Large intestine (tissue), 3 donors: ENCODE data around the gene JAKMIP1. TPM values are rescaled to one million over a fixed set of nuclear protein-coding genes. Genes with fewer than 3 reads are reported as not detected.

Source experiments
- DNase-seq, 2 donors: peaks; one replicate each; pipeline versions ENCODE4 v3.0.0 to v3.0.0-alpha.2; 2013
- H3K27ac ChIP-seq: one replicate; pipeline ENCODE4 v1.5.1; 2013; ENCODE audit warnings: low read length
- H3K27me3 ChIP-seq: 2 replicates; pipeline ENCODE4 v1.6.1; 2013; ENCODE audit warnings: low read length; ENCODE audit not compliant: control insufficient read depth, insufficient read depth
- H3K36me3 ChIP-seq: 2 replicates; pipeline ENCODE4 v1.6.1; 2013; ENCODE audit warnings: low read length; ENCODE audit not compliant: control insufficient read depth, insufficient read depth
- H3K4me1 ChIP-seq: one replicate; pipeline ENCODE4 v1.6.1; 2013; ENCODE audit warnings: low read length; ENCODE audit not compliant: control insufficient read depth, insufficient read depth
- H3K4me3 ChIP-seq: one replicate; pipeline ENCODE4 v1.5.1; 2013; ENCODE audit warnings: low read length
- H3K9me3 ChIP-seq: one replicate; pipeline ENCODE4 v1.6.1; 2013; ENCODE audit warnings: mild to moderate bottlenecking, low read depth, low read length, moderate library complexity; ENCODE audit not compliant: control insufficient read depth
- WGBS: methylation state at CpG from one replicate; pipeline ENCODE4 v1.1.5; 2013; ENCODE audit warnings: low lambda C conversion rate; ENCODE audit not compliant: insufficient coverage; 5-methylcytosine and 5-hydroxymethylcytosine counted together
- polyA plus RNA-seq: library from polyadenylated mRNA; unstranded; fragments of 120-200 nt; gene quantifications from one replicate; pipeline ENCODE4 v1.2.1, GENCODE V29; 2013

Gene JAKMIP1
- polyA plus RNA-seq, 1 donor, result 2.1 TPM

DNA sequence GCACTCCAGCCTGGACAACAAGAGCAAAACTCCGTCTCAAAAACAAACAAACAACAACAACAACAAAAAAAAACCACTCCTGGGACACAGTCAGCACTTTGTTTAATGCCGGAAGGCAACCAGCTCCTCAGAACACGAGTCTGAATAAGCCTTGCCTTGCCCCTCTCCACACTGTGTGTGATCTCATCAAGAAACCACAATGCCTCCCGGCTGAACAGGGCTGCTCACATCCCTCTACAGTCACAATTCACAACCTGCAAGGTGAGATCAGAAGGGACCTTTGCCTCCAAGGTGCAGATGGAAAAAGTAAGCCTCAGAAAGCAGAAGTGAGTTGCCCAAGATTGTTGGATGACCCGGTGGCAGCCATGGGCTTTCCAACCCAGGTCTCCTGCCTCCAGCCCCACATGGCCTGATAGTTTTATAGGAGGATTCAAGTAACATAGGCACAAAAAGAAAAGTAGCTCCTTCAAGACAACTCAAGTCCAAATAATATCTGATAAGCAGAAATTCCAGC is 80.8 kb downstream of the JAKMIP1 start:
- H3K27ac ChIP-seq, result no peak overlapping the region
- no peaks in the 10 kb centered on the region for H3K4me1 ChIP-seq
- H3K27me3 ChIP-seq, result peaks cover 13% of the 10 kb centered on the region
- H3K9me3 ChIP-seq, result no peaks in the 10 kb centered on the region
- no peak for DNase-seq
- WGBS, result no CpG with 5 or more reads among the region's 5 CpGs
- no peaks in the 10 kb centered on the region for H3K36me3 ChIP-seq
- H3K4me3 ChIP-seq, result no peak overlapping the region

DNA sequence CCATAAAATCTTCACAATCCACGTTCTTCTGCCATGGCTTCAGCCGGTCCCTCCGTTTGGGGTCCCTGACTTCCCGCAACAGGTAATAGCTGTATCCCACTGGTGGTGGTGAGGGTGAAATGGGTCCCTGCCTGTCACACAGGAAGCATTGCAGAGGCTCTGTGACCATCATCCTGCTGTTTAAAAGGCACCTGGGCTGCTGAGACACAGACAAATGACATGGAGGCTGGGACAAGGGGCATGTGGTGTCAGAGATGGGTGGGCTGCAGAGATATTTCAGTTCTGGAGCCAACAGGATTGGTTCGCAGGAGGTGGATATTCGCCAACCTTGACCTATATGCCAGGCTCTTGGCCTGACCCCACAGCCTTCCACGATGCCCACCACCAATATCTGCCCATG is 82.1 kb downstream of the JAKMIP1 start:
- H3K36me3 ChIP-seq, result no peaks in the 10 kb centered on the region
- WGBS, result no CpG with 5 or more reads among the region's 7 CpGs
- H3K27ac ChIP-seq, result no peak overlapping the region
- no peak overlapping the region for H3K4me3 ChIP-seq
- DNase-seq, result no peak
- no peaks in the 10 kb centered on the region for H3K9me3 ChIP-seq
- H3K27me3 ChIP-seq, result peaks cover 13% of the 10 kb centered on the region
- no peaks in the 10 kb centered on the region for H3K4me1 ChIP-seq

GRCh38 chr4:6116696-6117285 is 83.6 kb downstream of the JAKMIP1 start:
- Histone ChIP-seq H3K27ac (no peak overlapping the region), H3K36me3 (no peaks in the 10 kb centered on the region), H3K27me3 (peaks cover 13% of the 10 kb centered on the region), H3K9me3 (no peaks in the 10 kb centered on the region), H3K4me1 (no peaks in the 10 kb centered on the region), H3K4me3 (no peak overlapping the region)
- 40% methylated on average over 2 of the region's 15 CpGs for WGBS
- DNase-seq, result no peak

DNA sequence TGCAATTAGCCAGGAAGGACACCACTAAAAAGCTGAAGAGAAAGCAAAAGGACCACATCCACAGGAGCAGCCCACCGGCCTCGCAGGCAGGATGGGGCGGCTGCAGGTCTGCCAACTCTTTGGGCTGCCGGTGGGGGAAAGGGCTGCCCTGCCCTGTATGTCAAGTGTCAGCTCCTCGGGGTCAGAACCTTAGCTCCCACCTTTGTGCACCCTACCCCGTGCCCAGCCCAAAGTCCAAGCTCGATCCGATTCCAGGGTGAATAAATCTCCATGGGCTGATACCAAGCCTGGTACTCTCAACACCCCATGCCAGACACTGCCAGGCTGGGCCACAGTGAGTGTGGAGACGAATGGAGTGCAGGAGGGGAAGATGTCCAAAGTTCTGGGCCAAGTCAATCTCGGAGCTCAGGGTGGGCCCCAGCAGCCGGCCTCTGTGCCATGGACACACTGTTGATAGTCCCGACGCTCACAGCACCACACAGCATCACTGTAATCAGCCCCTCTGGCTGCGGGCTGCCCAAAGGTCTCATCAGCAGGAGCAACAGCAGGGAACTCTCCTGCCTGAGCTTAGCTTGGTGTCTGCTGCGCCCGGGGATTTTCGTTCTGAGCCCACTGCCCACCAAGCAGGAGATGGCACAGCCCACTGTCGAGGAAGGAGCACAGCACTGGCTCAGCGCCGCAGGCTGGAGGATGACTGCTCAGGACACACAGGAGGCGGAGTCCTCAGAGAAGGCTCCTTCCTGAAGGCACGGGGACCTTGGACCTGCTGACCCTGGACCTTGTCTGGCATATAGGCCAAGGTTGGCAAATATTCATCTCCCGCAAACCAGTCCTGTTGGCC is 84.4 kb downstream of the JAKMIP1 start:
- no peak overlapping the region for H3K27ac ChIP-seq
- no peaks in the 10 kb centered on the region for H3K4me1 ChIP-seq
- H3K9me3 ChIP-seq, result no peaks in the 10 kb centered on the region
- no peak for DNase-seq
- H3K27me3 ChIP-seq, result peaks cover 13% of the 10 kb centered on the region
- H3K4me3 ChIP-seq, result no peak overlapping the region
- 100% methylated on average over 2 of the region's 23 CpGs for WGBS
- no peaks in the 10 kb centered on the region for H3K36me3 ChIP-seq

GRCh38 chr4:6115342-6115741 is 85.0 kb downstream of the JAKMIP1 start:
- Histone ChIP-seq H3K9me3 (no peaks in the 10 kb centered on the region), H3K27me3 (peaks cover 13% of the 10 kb centered on the region), H3K36me3 (no peaks in the 10 kb centered on the region), H3K4me3 (no peak overlapping the region), H3K27ac (no peak overlapping the region), H3K4me1 (no peaks in the 10 kb centered on the region)
- 67% methylated on average over 1 of the region's 5 CpGs for WGBS
- DNase-seq, result no peak

- H3K36me3 ChIP-seq, result no peaks in the 10 kb centered on the region
- no peaks in the 10 kb centered on the region for H3K4me1 ChIP-seq
- H3K27ac ChIP-seq, result no peak overlapping the region
- DNase-seq, result no peak
- H3K4me3 ChIP-seq, result no peak overlapping the region
- 80% methylated on average over 1 of the region's 7 CpGs for WGBS
- H3K27me3 ChIP-seq, result peaks cover 13% of the 10 kb centered on the region
- H3K9me3 ChIP-seq, result no peaks in the 10 kb centered on the region
Observed at GRCh38 chr4:6114601-6115000, 85.7 kb downstream of the JAKMIP1 start.

DNA sequence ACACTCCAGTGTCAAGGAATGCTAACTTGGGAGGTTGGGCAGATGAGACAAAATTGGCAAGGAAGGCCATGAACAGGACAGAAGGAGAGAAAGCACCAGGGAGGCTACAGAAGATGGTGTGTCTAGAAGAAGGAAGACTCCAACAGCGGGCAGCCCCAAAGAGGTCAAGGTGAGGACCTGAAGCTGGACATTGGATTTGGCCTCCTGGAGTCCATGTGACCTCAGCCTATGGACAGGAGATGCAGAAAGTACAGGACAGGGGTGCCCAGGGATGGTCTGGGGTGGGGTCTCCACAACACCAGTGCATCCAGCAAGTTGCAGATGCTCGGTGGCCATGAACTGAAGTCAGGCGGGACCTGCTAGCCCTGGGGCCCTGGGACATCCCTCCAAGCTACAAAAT is 86.2 kb downstream of the JAKMIP1 start:
- Histone ChIP-seq H3K36me3 (no peaks in the 10 kb centered on the region), H3K27ac (no peak overlapping the region), H3K27me3 (peaks cover 13% of the 10 kb centered on the region), H3K4me1 (no peaks in the 10 kb centered on the region), H3K9me3 (no peaks in the 10 kb centered on the region), H3K4me3 (no peak overlapping the region)
- DNase-seq, result no peak
- WGBS, result no CpG with 5 or more reads among the region's 3 CpGs

DNA sequence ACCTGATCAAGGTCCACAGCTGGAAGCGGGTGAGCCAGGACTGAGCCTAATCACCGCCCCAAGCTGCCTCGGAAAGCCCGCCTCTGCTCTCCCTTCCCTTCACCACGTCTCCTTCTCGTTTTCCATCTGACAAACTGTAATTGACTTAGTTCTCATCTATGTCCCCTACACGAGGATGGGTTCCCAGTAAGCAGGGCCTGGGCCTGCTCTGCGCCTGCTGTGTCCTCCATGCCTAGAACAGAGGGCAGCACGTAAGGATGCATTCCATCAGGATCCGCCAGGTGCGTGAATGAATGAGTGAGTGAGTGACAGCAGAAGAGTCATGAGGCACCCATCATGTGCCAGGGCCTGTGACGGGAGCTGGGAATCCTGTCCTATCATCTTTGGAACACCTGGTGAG is 86.7 kb downstream of the JAKMIP1 start:
- H3K4me3 ChIP-seq, result no peak overlapping the region
- no peaks in the 10 kb centered on the region for H3K9me3 ChIP-seq
- 100% methylated on average over 1 of the region's 12 CpGs for WGBS
- H3K4me1 ChIP-seq, result no peaks in the 10 kb centered on the region
- H3K36me3 ChIP-seq, result no peaks in the 10 kb centered on the region
- peaks cover 12% of the 10 kb centered on the region for H3K27me3 ChIP-seq
- no peak for DNase-seq
- H3K27ac ChIP-seq, result no peak overlapping the region

DNA sequence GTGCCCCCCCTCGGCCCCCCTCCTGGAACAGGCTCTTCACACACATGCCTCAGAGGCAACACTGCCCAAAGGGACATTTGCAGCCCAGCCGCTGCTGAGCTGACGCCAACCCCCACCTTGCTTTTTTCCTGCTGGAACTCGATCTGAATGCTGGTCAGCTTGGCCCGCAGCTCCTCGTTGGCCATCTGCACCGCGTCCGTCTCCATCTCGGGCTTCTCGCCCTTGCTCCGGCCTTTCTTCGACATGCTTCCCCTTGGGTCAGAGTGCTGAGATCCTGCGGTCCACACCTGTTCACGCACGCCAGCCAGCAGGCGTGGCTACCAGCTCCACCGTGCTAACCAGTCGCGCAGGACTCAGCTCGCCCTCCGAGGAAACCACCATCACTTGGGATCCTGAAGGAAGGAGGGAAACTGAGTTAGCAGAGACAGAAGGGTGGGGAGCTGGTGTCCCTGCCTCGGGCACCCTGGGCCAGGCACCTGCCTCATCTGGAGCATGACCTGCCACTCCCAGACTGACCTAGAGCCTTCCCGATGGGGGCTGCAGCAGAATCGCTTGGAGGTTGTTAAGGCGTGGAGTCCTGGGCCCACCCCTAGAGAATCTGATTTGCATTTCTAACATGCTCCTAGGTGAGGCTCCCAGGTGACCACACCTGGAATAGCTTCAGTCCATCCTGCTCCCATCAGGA is 87.6 kb downstream of the JAKMIP1 start:
- DNase-seq, result no peak
- 84% methylated on average over 5 of the region's 26 CpGs for WGBS
- no peaks in the 10 kb centered on the region for H3K36me3 ChIP-seq
- H3K27me3 ChIP-seq, result peaks cover 6% of the 10 kb centered on the region
- H3K9me3 ChIP-seq, result no peaks in the 10 kb centered on the region
- no peaks in the 10 kb centered on the region for H3K4me1 ChIP-seq
- no peak overlapping the region for H3K4me3 ChIP-seq
- no peak overlapping the region for H3K27ac ChIP-seq

DNA sequence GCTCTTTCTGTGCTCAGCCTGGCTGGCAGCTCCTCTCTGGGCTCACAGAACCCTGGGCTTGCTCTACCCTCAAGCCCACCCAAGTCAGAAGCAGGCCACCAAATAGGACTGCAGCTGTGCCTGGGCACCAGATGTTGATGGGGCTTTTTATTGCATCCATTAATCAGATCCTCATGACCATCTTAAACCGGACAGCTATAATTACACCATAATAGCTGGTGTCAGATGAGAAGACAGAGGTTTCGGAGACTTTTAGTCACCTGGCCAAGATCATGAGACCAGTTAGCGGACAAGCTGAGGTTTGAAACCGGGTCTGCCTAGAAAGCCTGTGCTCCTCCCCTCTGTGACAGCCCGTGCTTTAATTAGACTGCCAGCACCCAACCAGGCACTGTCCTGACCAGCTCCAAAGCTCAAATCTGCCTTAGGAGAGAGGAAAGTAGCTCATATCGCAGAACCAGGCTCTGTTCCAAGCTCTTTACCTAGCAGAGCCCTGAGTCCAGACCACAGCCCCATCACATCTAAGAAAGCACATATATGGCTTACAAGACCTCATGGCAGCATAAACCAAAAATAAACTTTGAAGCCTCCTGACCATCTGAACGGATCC is 88.9 kb downstream of the JAKMIP1 start:
- DNase-seq, result no peak
- H3K27me3 ChIP-seq, result peaks cover 4% of the 10 kb centered on the region
- no peaks in the 10 kb centered on the region for H3K36me3 ChIP-seq
- no peak overlapping the region for H3K27ac ChIP-seq
- H3K4me1 ChIP-seq, result no peaks in the 10 kb centered on the region
- H3K4me3 ChIP-seq, result no peak overlapping the region
- no CpG with 5 or more reads among the region's 7 CpGs for WGBS
- no peaks in the 10 kb centered on the region for H3K9me3 ChIP-seq
